A673 (cell line): ENCODE results near the gene SLC39A10. TPM values are rescaled to one million over a fixed set of nuclear protein-coding genes. Genes with fewer than 3 reads are reported as not detected.
"Not testable (repeated sequence)": the region's sequence is repeated elsewhere in the genome, so short reads cannot be mapped to it uniquely, and the experiment has no call there.

Source experiments
- BruUV-seq: library from RNA; stranded (reverse); fragments of 400-500 nt; replicated peaks from 2 replicates; lab custom pipeline; 2021; lab: Mats Ljungman, UMichigan
- CTCF ChIA-PET: fragments of 300-600 bp; sonication (Branson Sonifier 250); formaldehyde crosslinking; loops from one replicate; lab custom pipeline; 2022; ENCODE audit warnings: antibody characterized with exemption; lab: Charles Lee
- POLR2A ChIA-PET: fragments of 300-600 bp; sonication (Branson Sonifier 250); formaldehyde crosslinking; loops from one replicate; lab custom pipeline; 2022; ENCODE audit warnings: antibody characterized with exemption; ENCODE audit not compliant: low non-redundant PET; lab: Charles Lee
- DNase-seq: peaks from one replicate; pipeline ENCODE4 v3.0.0-alpha.2; 2015; ENCODE audit warnings: low spot score
- H3K27ac ChIP-seq: fragments of 200-600 bp; sonication (generic); 2 replicates; pipeline ENCODE4 v1.5.1; 2016; ENCODE audit warnings: mixed run types, low read depth, mild to moderate bottlenecking, mixed read lengths, antibody characterized with exemption, low read length; ENCODE audit not compliant: poor library complexity, severe bottlenecking
- H3K27me3 ChIP-seq: fragments of 200-600 bp; sonication (generic); replicated peaks from 2 replicates; pipeline ENCODE4 v1.6.1; 2017; ENCODE audit warnings: mixed run types, low read depth, mild to moderate bottlenecking, mixed read lengths, antibody characterized with exemption, low read length; ENCODE audit not compliant: insufficient read depth, poor library complexity
- H3K36me3 ChIP-seq: fragments of 200-600 bp; sonication (generic); 2 replicates; pipeline ENCODE4 v1.6.1; 2016; ENCODE audit warnings: mixed run types, mild to moderate bottlenecking, mixed read lengths, antibody characterized with exemption, low read length; ENCODE audit not compliant: insufficient read depth, poor library complexity, severe bottlenecking
- H3K4me1 ChIP-seq: fragments of 200-600 bp; sonication (generic); 2 replicates; pipeline ENCODE4 v1.6.1; 2017; ENCODE audit warnings: mixed run types, mild to moderate bottlenecking, mixed read lengths, antibody characterized with exemption, low read length; ENCODE audit not compliant: insufficient read depth, poor library complexity, severe bottlenecking
- H3K4me3 ChIP-seq: fragments of 200-600 bp; sonication (generic); 2 replicates; pipeline ENCODE4 v1.5.1; 2016; ENCODE audit warnings: low read depth, mixed run types, mild to moderate bottlenecking, mixed read lengths, low read length; ENCODE audit not compliant: poor library complexity, severe bottlenecking
- H3K9me3 ChIP-seq: fragments of 200-600 bp; sonication (generic); 2 replicates; pipeline ENCODE4 v1.6.1; 2016; ENCODE audit warnings: mixed run types, low read depth, mild to moderate bottlenecking, mixed read lengths, antibody characterized with exemption, low read length; ENCODE audit not compliant: poor library complexity, severe bottlenecking
- EZH2 ChIP-seq: fragments of 200-600 bp; sonication (generic); IDR thresholded peaks from 2 replicates; pipeline ENCODE4 v1.6.1; 2017; ENCODE audit warnings: borderline replicate concordance, low read depth, mild to moderate bottlenecking, mixed read lengths, antibody characterized with exemption, low read length; ENCODE audit not compliant: poor library complexity, severe bottlenecking
- intact Hi-C: fragments of 100-400 bp; cut with micrococcal nuclease; formaldehyde crosslinking; loops from one replicate; pipeline ENCODE4 v1.10.0; 2022; ENCODE audit not compliant: unreplicated experiment
- total RNA-seq: library from RNA; stranded (reverse); gene quantifications from 2 replicates; pipeline ENCODE4 v1.2.3, GENCODE V29; 2021
- TF ChIP-seq, protein P1 (sequence below): fragments of 300-800, 200-600 bp; sonication (generic); conservative IDR thresholded peaks from 2 replicates; pipeline ENCODE4 v1.5.1; 2017; ENCODE audit warnings: low read depth, mild to moderate bottlenecking, antibody characterized with exemption, low read length, moderate library complexity, mixed read lengths

The SLC39A10 gene
- total RNA-seq, 1 experiment from 2014 or later, result 42.3 TPM

DNA sequence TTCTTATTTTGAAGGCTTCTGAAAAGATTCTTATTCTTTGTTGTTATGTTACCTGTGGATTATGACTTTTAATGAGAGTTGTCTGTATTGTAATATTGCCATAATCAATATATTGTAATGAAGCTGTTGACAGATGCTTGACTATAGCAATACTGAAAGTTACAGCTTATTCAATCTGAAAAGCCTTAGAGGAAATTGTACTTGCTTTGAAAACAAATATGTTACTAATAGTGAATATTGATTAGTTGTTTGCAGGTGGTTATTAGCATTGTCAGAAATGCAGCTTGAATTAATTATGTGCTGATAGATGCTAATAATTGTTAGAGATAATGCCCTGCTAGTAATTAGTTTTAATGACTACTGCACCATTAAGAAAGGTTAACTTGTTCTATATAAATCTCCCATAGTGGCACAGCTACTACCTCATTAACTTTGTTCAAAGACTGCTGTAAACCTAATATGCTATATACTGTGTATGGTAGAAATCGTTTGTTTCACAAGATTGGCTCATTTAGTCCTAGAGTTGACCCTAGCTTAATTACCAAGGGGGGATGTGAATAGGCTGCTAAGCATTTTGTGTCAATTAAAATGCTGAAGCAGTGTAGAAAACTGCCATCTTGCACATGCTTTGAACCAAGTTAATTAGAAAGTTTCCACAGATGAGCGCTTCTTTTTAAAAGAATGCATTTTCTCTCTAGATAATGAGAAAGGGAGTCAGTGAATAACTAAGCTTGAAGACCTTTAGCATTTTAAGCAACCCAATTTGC lies 30.5 kb downstream of the SLC39A10 start:
- no peak overlapping the region for H3K27ac ChIP-seq
- intact Hi-C loops, result no loop called here
- no peak overlapping the region for H3K4me3 ChIP-seq
- H3K9me3 ChIP-seq, result no peaks in the 10 kb centered on the region
- ChIA-PET POLR2A (no interaction called here), CTCF (no interaction called here)
- no TSS peak for BruUV-seq
- TF ChIP-seq EZH2, result no peak
- TF ChIP-seq, protein P1, sequence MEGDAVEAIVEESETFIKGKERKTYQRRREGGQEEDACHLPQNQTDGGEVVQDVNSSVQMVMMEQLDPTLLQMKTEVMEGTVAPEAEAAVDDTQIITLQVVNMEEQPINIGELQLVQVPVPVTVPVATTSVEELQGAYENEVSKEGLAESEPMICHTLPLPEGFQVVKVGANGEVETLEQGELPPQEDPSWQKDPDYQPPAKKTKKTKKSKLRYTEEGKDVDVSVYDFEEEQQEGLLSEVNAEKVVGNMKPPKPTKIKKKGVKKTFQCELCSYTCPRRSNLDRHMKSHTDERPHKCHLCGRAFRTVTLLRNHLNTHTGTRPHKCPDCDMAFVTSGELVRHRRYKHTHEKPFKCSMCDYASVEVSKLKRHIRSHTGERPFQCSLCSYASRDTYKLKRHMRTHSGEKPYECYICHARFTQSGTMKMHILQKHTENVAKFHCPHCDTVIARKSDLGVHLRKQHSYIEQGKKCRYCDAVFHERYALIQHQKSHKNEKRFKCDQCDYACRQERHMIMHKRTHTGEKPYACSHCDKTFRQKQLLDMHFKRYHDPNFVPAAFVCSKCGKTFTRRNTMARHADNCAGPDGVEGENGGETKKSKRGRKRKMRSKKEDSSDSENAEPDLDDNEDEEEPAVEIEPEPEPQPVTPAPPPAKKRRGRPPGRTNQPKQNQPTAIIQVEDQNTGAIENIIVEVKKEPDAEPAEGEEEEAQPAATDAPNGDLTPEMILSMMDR, result no peak
- H3K36me3 ChIP-seq, result no peaks in the 10 kb centered on the region
- peaks cover 8% of the 10 kb centered on the region for H3K4me1 ChIP-seq
- DNase-seq, result no peak
- no peaks in the 10 kb centered on the region for H3K27me3 ChIP-seq

DNA sequence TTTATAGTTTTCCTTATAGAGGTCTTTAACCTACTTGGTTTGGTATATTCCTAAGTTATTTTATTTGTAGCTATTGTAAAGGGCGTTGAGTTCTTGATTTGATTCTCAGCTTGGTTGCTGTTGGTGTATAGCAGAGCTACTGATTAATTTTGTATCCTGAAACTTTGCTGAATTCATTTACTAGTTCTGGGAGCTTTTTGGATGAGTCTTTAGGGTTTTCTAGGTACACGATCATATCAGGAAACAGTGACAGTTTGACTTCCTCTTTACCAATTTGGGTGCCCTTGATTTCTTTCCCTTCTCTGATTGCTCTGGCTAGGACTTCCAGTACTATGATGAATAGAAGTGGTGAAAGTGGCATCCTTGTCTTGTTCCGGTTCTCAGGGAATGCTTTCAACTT lies 35.5 kb downstream of the SLC39A10 start:
- BruUV-seq, H3K36me3 ChIP-seq, H3K4me3 ChIP-seq, H3K9me3 ChIP-seq, H3K27ac ChIP-seq, H3K4me1 ChIP-seq, H3K27me3 ChIP-seq, CTCF ChIA-PET, intact Hi-C loops, POLR2A ChIA-PET, DNase-seq: not testable (repeated sequence)

DNA sequence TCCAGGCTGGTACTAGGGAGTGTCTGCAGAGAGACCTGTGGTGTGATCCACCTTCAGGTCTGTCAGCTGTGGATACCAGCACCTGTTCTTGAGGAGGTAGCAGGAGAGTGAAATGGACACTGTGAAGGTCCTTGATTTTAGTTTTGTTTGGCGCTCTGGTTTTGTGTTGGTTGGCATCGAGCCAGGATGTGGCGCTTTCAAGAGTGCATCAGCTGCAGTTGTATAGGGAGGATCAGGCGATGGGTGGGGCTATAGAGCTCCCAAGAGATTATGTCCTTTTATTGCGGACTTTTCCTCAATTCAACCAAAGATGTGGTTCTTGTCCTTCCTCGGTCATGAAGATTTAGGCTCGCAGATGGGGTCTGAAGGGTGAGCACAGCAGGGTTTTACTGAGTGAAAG lies 37.5 kb downstream of the SLC39A10 start:
- ChIA-PET CTCF (no interaction called here), POLR2A (no interaction called here)
- Histone ChIP-seq H3K27ac (no peak overlapping the region), H3K4me1 (no peaks in the 10 kb centered on the region), H3K4me3 (no peak overlapping the region), H3K36me3 (no peaks in the 10 kb centered on the region), H3K9me3 (peaks cover under 1% of the 10 kb centered on the region), H3K27me3 (no peaks in the 10 kb centered on the region)
- DNase-seq, result no peak
- BruUV-seq, result no TSS peak
- intact Hi-C loops, result no loop called here
- no peak for TF ChIP-seq EZH2
- TF ChIP-seq, protein P1, result no peak
